Effector memory CD8-positive, alpha-beta T cell (primary cell): ENCODE data around the gene STUM.

Experiments used
- ATAC-seq: fragments of 150-1000 bp; cut with Tn5 transposase; replicated peaks from 2 replicates; pipeline ENCODE4 v1.10.0; 2021; ENCODE audit warnings: mild to moderate bottlenecking, moderate library complexity
- DNase-seq, 3 experiments: peaks; one replicate each; pipeline ENCODE4 v3.0.0; 2021
- H3K27ac Mint-ChIP-seq, 2 donors: one replicate each; pipeline ENCODE4 v1.8.0; 2022; ENCODE audit warnings: mild to moderate bottlenecking in 2 of 2, mixed read lengths in 2 of 2, moderate library complexity in 2 of 2
- H3K27me3 Mint-ChIP-seq, 2 donors: one replicate each; pipeline ENCODE4 v1.8.0; 2022; ENCODE audit warnings: mixed read lengths in 2 of 2
- H3K36me3 Mint-ChIP-seq: one replicate; pipeline ENCODE4 v1.8.0; 2022; ENCODE audit warnings: mild to moderate bottlenecking, moderate library complexity, mixed read lengths; ENCODE audit not compliant: insufficient read depth
- H3K4me1 Mint-ChIP-seq, 2 donors: one replicate each; pipeline ENCODE4 v1.8.0; 2022; ENCODE audit warnings: low read depth in 2 of 2, mixed read lengths in 2 of 2
- H3K4me3 Mint-ChIP-seq, 2 donors: one replicate each; pipeline ENCODE4 v1.8.0; 2022; ENCODE audit warnings: mild to moderate bottlenecking in 2 of 2, mixed read lengths in 2 of 2, moderate library complexity in 2 of 2
- H3K9me3 Mint-ChIP-seq, 2 donors: one replicate each; pipeline ENCODE4 v1.8.0; 2022; ENCODE audit warnings: mixed read lengths in 2 of 2

The STUM gene

DNA sequence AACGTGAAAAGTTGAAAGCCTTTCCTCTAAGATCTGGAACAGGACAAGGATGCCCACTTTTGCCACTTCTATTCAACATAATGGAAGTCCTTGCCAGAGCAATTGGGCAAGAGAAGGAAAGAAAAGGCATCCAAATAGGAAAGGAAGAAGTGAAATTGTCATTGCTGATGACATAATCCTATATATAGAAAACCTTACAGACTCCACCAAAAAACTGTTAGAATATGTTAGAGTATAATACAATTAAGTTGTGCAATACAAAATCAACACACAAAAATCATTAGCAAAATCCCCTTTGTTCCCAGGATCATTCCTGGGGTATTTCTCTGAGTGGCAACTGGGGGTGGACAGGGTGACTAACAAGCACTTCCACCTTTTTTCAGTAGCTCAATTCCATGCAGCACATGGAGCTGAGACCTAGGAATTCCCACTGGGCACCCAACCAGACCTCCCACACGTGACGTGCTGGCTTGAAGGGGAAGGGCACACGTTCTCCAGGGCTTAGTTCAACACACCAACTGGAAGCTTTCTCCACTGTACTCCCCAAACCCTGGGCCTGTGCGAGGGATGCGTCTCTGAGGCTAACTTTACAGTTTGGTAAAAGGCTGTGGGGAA is 9.6 kb downstream of the STUM start:
- peaks cover 4% of the 10 kb centered on the region for H3K36me3 Mint-ChIP-seq

DNA sequence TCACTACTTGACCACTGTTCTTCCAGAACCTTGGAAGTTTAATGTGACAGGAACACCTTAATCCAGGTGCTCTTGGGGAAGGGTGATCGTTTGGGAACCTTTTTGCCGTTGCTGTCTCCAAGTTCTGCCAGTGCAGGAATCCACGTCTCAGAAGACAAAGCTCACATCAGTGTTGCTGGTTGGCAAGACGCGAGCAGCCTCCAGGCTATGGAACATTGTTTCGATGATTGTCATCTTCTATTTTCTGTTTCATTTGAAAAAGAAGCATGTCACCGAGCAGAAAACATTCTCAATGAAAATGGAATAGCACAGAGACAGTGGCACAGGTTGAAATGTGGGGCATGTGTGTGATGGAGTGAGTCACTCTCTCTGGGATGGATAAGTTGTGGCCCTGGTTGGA is 11.7 kb downstream of the STUM start:
- Mint-ChIP-seq H3K27ac (no peak overlapping the region), H3K4me1 (no peaks in the 10 kb centered on the region), H3K9me3 (no peaks in the 10 kb centered on the region), H3K36me3 (peaks cover 4% of the 10 kb centered on the region), H3K4me3 (no peak overlapping the region), H3K27me3 (peaks cover 31 to 55% of the 10 kb centered on the region in 2 donors)
- ATAC-seq (no peak), DNase-seq (no peak)

More for the DNA sequence above, 9.6 kb downstream of the STUM start:
- H3K27me3 Mint-ChIP-seq, result peaks cover 52 to 57% of the 10 kb centered on the region in 2 donors
- H3K27ac Mint-ChIP-seq, result no peak overlapping the region
- DNase-seq (no peak), ATAC-seq (no peak)
- H3K4me3 Mint-ChIP-seq, result no peak overlapping the region
- H3K9me3 Mint-ChIP-seq, result no peaks in the 10 kb centered on the region
- no peaks in the 10 kb centered on the region for H3K4me1 Mint-ChIP-seq

DNA sequence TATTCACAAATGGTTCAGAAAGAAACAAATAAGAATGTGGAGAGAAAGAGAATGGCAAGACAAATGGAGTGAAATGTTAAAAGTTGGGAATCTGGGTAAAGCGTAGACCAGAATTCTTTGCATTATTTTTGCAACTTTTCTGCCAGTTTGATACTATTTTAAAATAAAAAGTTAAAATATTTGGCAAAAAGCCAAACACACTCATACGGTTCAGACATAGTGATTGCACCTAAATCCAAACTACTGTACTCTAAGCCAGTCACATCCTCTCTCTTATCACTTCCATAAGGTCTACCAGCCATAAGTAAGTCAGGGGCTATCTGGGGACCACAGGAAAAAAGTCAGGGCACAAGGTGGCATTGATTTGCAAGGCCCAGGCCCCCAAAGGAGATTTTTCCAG is 14.4 kb downstream of the STUM start:
- ATAC-seq (no peak), DNase-seq (no peak)
- Mint-ChIP-seq H3K4me1 (no peaks in the 10 kb centered on the region), H3K36me3 (peaks cover 4% of the 10 kb centered on the region), H3K9me3 (no peaks in the 10 kb centered on the region), H3K4me3 (no peak overlapping the region), H3K27me3 (peaks cover 31 to 76% of the 10 kb centered on the region in 2 donors), H3K27ac (no peak overlapping the region)

GRCh38 chr1:226563666-226564065 is 15.1 kb downstream of the STUM start:
- ATAC-seq (no peak), DNase-seq (no peak)
- H3K4me1 Mint-ChIP-seq, result no peaks in the 10 kb centered on the region

GRCh38 chr1:226565476-226565875 is 16.9 kb downstream of the STUM start:
- no peak for ATAC-seq
- Mint-ChIP-seq H3K4me1 (no peaks in the 10 kb centered on the region), H3K27me3 (peaks cover 27 to 65% of the 10 kb centered on the region in 2 donors), H3K36me3 (peaks cover 4% of the 10 kb centered on the region), H3K9me3 (no peaks in the 10 kb centered on the region), H3K27ac (no peak overlapping the region), H3K4me3 (no peak overlapping the region)
- no peak for DNase-seq

More at GRCh38 chr1:226563666-226564065, 15.1 kb downstream of the STUM start:
- peaks cover 4% of the 10 kb centered on the region for H3K36me3 Mint-ChIP-seq
- peaks cover 31 to 76% of the 10 kb centered on the region in 2 donors for H3K27me3 Mint-ChIP-seq
- no peak overlapping the region for H3K27ac Mint-ChIP-seq
- H3K9me3 Mint-ChIP-seq, result no peaks in the 10 kb centered on the region
- H3K4me3 Mint-ChIP-seq, result no peak overlapping the region

DNA sequence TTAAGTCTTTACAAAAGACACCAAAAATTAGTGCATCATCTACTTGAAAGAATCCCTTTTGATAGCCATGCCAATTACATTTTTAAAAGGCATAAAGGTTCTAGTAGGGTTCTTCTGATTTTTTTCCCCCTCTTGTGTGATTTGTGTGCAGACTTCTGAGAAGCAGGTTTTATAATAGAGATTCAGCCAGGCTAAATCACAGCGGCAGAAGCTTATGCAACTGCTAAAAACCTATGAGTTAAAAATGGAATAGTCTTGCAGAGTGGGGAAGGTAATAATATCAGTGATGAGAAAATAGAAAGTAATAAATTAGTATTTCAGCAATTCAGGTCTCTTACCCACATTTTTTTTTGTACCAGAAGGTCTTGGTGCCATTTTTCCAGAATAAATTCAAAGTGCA is 17.7 kb downstream of the STUM start:
- no peaks in the 10 kb centered on the region for H3K4me1 Mint-ChIP-seq
- no peak for ATAC-seq
- H3K27ac Mint-ChIP-seq, result no peak overlapping the region
- no peaks in the 10 kb centered on the region for H3K36me3 Mint-ChIP-seq
- no peak overlapping the region for H3K4me3 Mint-ChIP-seq
- DNase-seq, result no peak
- peaks cover 19 to 57% of the 10 kb centered on the region in 2 donors for H3K27me3 Mint-ChIP-seq
- H3K9me3 Mint-ChIP-seq, result no peaks in the 10 kb centered on the region

DNA sequence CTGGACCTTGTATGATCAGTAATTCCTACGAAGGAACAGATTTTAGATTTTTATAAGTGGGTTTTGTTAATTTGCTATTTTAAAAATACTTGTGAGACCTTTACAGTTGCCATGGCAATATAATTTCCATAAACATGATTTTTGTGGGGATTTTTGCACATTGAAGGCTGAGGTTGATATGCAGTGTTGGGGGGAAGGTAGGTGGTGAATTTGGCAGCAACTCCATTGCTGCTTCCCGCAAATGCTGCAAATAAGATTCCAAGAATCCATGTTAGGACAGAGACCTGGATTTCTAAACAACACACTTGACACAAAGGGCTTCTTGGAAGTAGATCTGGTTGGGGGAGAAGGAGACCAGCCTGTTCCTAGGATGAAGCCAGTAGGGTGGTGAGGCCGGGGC is 18.2 kb downstream of the STUM start:
- Mint-ChIP-seq H3K27ac (no peak overlapping the region), H3K4me3 (no peak overlapping the region), H3K9me3 (no peaks in the 10 kb centered on the region), H3K27me3 (peaks cover 15 to 52% of the 10 kb centered on the region in 2 donors), H3K4me1 (no peaks in the 10 kb centered on the region), H3K36me3 (no peaks in the 10 kb centered on the region)
- ATAC-seq (no peak), DNase-seq (no peak)

- no peak for DNase-seq
- no peak overlapping the region for H3K4me3 Mint-ChIP-seq
- H3K4me1 Mint-ChIP-seq, result no peaks in the 10 kb centered on the region
- H3K36me3 Mint-ChIP-seq, result no peaks in the 10 kb centered on the region
- ATAC-seq, result no peak
- peak overlapping the region in 1 of 2 donors; percentile 6 for H3K27ac Mint-ChIP-seq
- H3K9me3 Mint-ChIP-seq, result no peaks in the 10 kb centered on the region
- peaks cover 15 to 60% of the 10 kb centered on the region in 2 donors for H3K27me3 Mint-ChIP-seq
These were observed 19.7 kb downstream of the STUM start for GRCh38 chr1:226568077-226568831.

GRCh38 chr1:226568975-226569741 is 20.6 kb downstream of the STUM start:
- DNase-seq (no peak), ATAC-seq (no peak)
- no peak overlapping the region for H3K4me3 Mint-ChIP-seq
- no peaks in the 10 kb centered on the region for H3K4me1 Mint-ChIP-seq
- no peaks in the 10 kb centered on the region for H3K9me3 Mint-ChIP-seq
- H3K36me3 Mint-ChIP-seq, result no peaks in the 10 kb centered on the region
- peaks cover 15 to 51% of the 10 kb centered on the region in 2 donors for H3K27me3 Mint-ChIP-seq
- no peak overlapping the region for H3K27ac Mint-ChIP-seq

GRCh38 chr1:226569879-226570547 is 21.4 kb downstream of the STUM start:
- DNase-seq (peak in 2 of 3 experiments; percentile 15 to 21), ATAC-seq (peak; percentile 70)
- no peak overlapping the region for H3K27ac Mint-ChIP-seq
- H3K27me3 Mint-ChIP-seq, result peaks cover 15 to 50% of the 10 kb centered on the region in 2 donors
- H3K4me1 Mint-ChIP-seq, result no peaks in the 10 kb centered on the region
- no peaks in the 10 kb centered on the region for H3K36me3 Mint-ChIP-seq
- H3K9me3 Mint-ChIP-seq, result no peaks in the 10 kb centered on the region
- no peak overlapping the region for H3K4me3 Mint-ChIP-seq

DNA sequence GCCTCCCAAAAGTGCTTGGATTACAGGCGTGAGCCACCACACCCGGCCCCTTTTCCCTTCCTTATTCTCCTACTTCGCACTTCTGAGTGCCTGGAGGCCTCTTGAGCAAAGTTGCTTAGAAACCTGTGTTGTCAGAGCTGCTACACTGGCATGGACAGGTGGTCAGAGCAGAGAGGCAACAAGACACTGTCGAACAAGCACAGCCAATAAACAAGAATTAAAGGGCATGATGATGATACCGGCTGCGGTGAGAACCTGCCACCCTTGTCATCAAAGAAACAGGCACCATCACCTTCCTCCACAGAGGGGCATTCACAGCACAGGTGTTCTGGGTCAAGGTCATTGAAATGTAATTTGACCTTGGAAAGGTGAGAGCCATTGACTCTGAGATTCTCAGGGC is 23.3 kb downstream of the STUM start:
- no peaks in the 10 kb centered on the region for H3K9me3 Mint-ChIP-seq
- no peak overlapping the region for H3K27ac Mint-ChIP-seq
- no peak overlapping the region for H3K4me3 Mint-ChIP-seq
- peaks cover 9 to 32% of the 10 kb centered on the region in 2 donors for H3K27me3 Mint-ChIP-seq
- no peaks in the 10 kb centered on the region for H3K36me3 Mint-ChIP-seq
- H3K4me1 Mint-ChIP-seq, result no peaks in the 10 kb centered on the region
- DNase-seq (no peak), ATAC-seq (no peak)

- DNase-seq, result no peak
- no peak overlapping the region for H3K27ac Mint-ChIP-seq
- no peaks in the 10 kb centered on the region for H3K9me3 Mint-ChIP-seq
- no peak for ATAC-seq
- no peak overlapping the region for H3K4me3 Mint-ChIP-seq
- H3K27me3 Mint-ChIP-seq, result peaks cover 7 to 27% of the 10 kb centered on the region in 2 donors
- H3K36me3 Mint-ChIP-seq, result no peaks in the 10 kb centered on the region
- no peaks in the 10 kb centered on the region for H3K4me1 Mint-ChIP-seq
These were observed 23.8 kb downstream of the STUM start for GRCh38 chr1:226572325-226572726.

- H3K4me3 Mint-ChIP-seq, result no peak overlapping the region
- DNase-seq (no peak), ATAC-seq (no peak)
- no peak overlapping the region for H3K27ac Mint-ChIP-seq
- H3K27me3 Mint-ChIP-seq, result peaks cover 0 to 19% of the 10 kb centered on the region in 2 donors
- no peaks in the 10 kb centered on the region for H3K36me3 Mint-ChIP-seq
- H3K9me3 Mint-ChIP-seq, result no peaks in the 10 kb centered on the region
- H3K4me1 Mint-ChIP-seq, result no peaks in the 10 kb centered on the region
These were observed 25.5 kb downstream of the STUM start for GRCh38 chr1:226574044-226574443.
